ENCODE data around the gene SOCS4.
"Not testable (repeated sequence)": the region's sequence is repeated elsewhere in the genome, so short reads cannot be mapped to it uniquely, and the experiment has no call there.

The SOCS4 gene

DNA sequence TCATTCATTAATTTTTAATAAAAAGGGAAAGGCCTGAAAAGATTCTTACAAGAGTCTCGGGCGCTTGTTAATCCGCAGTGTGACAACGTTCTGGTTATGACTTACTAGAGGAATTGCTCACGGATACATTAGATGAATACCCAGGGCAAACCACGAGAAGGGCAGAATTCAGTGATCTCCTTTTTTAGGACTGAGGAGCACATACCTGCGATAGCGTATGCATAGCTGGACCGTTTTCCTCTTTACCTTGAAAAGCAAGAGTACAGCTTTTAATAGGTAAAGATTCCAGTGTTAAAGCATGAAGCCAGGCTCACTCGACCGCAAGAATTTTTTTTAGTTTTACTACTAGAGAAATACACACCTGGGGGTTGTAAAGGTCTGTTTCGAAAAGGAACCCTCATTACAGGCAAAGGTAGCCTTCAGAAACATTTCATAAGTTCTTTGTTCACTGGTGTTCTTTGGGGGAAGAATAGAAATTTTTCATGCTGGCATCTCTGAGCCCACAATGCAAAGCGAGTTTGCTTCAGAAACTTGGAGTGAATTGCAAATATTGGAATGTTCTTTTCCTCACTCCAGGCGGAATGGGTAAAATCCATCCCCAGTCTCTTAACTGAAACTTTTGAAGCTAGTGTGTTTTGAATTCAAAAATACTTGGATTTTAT is 25.4 kb downstream of the SOCS4 start:
- peak; percentile 48 for DNase-seq

DNA sequence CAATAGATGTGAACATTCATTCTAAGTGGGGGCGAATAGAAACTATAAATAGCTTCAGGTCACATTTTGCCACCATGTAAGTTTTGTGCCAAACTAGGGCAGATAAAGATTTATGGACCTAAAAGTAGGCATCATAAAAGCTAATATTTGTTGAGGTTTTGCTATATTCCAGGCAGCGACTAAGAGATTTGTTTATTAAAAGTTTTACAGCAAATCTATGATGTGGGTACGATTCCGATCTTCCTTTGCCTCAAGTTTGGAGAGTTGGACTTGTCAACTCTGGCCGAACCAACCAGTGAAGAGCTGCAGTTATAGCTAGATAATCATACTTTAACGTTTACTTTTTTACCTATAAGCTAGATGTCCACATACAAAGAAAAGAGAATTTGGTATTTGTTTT is 26.0 kb downstream of the SOCS4 start:
- DNase-seq = no peak

DNA sequence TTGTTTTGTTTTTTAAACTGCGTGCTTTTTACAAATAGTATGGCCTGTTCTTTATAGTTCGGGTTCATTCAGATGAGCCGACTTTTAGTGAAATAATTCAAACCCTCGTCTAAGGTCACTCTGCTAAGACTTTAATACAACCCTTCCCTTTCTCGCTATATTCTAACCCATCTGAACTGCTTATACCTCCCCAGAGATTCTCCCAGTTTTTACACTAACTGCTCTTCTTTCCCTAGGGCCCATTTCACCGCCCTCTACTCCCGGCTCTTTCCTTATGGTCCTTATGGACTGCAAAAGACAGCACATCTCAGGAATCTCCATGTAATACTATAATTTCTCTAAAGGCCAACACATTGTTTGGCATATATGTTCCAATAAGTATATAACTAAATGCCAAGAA is 26.5 kb downstream of the SOCS4 start:
- no peak for DNase-seq

DNA sequence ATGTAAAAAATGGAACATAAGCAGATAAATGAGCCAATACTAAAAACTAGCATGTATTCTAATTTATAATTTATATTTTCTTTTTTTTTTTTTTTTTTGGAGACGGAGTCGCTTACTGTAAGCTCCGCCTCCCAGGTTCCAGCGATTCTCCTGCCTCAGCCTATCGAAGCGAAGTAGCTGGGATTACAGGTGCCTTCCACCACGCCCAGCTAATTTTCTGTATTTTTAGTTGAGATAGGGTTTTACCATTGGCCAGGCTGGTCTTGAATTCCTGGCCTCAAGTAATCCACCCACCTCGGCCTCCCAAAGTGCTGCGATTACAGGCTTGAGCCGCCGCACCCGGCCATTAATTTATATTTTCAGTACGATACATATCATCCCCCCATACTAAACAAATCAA is 27.1 kb downstream of the SOCS4 start:
- DNase-seq = no peak

DNA sequence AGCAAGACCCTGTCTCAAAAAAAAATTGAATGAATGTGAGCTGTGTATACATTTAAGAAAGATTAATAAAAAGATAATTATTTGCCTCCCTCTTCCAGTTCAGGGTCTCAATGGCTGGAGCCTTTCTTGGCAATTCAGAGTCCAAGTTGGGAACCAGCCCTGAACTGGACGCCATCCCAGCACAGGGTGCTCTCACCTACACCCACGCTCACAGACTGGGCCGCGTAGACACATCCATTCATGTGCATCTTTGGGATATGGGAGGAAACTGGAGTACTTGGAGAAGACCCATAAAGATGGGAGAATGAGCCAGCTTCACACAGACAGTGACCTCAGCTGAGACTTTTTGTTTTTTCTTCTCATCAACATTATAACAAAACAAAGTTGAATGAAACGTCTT is 30.9 kb downstream of the SOCS4 start:
- DNase-seq = no peak

DNA sequence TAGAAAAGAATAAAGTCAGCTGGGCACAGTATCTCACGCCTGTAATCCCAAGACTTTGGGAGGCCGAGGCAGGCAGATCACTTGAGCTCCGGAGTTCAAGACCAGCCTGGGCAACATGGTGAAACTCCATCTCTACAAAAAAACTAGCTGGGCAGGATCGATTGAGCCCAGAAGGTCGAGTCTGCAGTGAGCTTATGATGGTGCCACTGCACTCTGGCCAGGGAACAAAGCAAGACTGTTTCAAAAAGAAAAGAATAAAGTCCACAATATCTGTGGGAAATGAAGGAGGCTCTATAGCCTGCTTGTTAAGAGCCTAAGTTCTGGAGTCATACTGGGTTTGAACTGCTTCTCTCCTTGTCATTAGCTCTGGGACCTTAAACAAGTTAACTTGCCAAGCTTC is 32.3 kb downstream of the SOCS4 start:
- no peak for DNase-seq

DNA sequence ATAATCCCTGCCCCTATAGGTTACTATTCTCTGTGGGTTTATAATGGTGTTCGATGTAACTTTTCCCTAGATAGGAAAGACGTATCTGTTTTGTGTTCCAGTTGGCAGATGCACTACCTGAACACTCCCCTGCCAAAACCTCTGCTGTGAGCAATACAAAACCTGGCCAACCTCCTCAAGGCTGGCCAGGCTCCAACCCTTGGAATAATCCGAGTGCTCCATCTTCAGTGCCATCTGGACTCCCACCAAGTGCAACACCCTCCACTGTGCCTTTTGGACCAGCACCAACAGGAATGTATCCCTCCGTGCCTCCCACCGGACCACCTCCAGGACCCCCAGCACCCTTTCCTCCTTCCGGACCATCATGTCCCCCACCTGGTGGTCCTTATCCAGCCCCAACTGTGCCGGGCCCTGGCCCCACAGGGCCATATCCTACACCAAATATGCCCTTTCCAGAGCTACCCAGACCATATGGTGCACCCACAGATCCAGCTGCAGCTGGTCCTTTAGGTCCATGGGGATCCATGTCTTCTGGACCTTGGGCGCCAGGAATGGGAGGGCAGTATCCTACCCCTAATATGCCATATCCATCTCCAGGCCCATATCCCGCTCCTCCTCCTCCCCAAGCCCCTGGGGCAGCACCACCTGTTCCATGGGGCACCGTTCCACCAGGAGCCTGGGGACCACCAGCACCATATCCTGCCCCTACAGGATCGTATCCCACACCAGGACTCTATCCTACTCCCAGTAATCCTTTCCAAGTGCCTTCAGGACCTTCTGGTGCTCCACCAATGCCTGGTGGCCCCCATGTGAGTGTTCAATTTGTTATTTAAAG is 35.7 kb downstream of the SOCS4 start:
- DNase-seq = peak; percentile 84

DNA sequence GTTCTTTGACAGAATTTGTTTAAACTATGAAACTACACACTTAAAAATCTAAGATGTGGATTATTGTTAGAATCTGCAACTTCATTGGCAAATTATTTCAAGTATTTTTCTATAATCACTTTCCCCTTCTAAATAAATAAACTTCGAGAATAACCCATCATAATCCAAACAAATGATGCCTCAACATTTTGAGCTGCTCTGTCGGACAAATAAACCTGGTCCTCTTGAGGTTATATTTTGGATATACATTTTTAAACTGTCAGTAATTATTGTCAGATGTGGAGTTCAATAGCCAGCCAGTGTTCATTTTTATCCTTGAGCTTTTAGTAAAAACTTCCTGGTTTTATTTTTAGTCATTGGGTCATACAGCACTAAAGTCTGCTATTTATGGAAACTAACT is 37.9 kb downstream of the SOCS4 start:
- DNase-seq = not testable (repeated sequence)

DNA sequence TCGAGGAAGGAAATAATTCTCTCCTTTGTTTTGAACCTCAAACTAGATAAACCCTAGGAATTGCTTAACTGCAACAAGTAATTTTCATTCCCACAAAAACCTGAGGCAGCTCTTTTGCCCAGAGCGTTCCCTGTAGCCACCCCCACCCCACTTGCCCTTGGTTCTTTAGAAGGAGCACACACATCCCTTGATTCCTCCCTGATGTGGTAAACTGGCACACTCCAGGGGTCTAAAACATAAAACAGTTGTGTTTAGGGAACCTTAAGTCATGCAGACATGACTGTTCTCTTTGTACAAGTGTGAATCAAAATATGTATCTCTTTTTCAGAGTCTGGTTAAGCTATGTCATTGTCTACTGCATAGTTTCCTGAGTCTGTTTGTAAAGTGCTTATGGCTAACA is 38.4 kb downstream of the SOCS4 start:
- DNase-seq = no peak

DNA sequence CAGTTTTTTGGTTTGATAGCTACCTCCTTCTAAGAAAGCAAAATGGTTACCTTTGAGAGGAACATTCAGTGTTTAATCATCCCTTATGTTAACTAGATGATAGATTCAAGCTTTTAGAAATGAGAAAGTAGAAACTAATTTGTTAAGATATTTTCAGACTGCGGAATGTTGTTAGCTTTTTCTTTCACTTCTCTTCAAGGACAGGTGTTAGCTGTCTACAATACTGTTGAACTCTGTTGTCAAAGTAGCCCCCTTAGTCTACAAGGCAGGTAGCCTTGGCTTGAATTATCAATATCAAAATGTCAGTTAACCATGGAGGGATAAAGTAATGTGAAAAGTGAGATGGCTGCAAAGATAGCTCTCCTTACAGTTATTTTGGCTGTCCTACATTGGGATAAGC is 39.2 kb downstream of the SOCS4 start:
- no peak for DNase-seq

DNA sequence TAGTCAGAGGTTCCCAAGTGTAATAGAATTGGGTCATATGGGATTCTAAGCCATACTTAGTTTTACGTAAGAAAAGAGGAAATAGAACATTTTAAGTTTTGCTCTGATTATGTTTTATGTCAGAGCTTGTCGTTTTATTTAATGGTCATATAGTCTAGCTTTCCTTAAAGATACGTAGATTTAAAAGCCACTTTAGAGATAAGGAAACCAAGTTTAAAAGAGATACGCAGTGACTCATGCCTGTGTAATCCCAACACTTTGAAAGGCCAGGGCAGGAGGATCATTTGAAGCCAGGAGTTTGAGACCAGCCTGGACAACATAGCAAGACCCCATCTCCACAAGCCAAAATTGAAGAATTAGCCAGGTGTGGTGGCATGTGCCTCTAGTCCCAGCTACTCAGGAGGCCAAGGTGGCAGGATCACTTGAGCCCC is 44.0 kb downstream of the SOCS4 start:
- DNase-seq = no peak

DNA sequence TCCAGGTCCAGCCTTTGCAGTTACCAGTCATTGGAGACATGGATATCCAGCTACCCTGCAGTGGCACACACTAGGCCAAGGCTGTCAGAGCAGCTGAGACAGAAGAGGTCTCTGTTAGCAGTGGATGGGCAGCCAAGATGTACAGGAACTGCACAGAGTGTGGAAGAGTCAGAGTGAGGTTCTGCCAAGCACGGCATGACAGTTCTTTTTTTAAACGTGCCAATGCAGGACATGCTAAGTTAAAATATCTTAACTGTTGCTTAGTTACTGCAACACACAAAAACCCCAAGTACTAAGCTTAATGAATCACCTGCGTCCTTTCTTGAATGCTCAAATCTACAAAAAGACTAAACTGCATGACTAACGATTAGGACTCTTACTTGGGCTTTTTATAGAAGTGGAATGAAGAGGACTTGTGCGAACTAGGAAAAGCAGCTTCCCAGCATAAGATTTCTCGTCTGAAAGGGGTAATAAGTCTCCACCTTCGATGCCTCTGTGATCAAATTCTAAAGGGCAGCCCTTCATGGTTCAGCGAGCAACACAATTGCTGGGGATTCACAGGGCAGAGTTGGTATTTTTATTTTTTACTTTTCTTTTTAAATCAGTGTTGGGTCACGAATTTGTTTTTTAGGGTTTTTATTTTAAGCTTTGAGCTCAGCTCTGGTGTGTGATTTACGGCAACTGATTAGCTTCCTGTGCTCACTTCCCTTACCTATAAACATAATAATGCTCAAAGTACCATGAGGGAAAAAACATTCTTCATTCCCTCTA is 45.0 kb downstream of the SOCS4 start:
- peak; percentile 42 for DNase-seq

DNA sequence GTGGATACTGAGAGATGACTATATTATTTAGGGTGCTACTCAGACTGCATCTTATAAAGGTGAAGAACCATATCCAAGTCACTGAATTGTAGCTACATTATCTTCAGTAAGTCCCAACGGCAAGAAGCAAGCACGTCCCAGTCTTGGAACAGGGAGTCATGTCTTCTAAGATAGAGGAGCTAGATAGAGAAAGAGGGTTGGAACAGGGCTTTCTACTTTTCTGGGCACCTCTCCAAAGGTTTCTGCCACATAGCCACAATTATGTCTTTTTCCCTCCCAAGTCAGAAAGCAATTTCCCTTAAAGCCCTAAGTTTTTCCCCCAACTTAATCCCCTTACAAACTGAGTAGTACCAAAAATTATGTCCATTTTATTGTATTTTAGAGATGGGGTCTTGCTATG is 46.8 kb downstream of the SOCS4 start:
- peak; percentile 7 for DNase-seq

DNA sequence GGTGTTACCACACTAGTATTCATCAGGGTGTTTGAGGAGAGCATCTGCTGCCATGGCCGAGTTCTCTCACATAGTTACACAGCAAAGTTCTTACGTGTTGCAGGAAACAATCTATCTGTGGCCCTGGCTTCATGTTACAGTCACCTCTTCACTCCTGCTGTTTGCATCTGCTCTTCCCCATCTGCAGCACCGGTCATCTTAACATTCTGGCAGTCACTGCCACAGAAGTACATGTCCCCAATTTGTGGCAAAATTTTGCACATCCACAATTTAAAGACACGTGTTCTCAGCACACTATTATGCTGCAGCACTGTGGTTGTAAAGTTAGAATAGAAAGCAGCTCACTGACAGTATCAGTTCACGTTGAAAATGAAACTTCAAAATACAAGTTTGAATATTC is 47.6 kb downstream of the SOCS4 start:
- DNase-seq = peak; percentile 23

DNA sequence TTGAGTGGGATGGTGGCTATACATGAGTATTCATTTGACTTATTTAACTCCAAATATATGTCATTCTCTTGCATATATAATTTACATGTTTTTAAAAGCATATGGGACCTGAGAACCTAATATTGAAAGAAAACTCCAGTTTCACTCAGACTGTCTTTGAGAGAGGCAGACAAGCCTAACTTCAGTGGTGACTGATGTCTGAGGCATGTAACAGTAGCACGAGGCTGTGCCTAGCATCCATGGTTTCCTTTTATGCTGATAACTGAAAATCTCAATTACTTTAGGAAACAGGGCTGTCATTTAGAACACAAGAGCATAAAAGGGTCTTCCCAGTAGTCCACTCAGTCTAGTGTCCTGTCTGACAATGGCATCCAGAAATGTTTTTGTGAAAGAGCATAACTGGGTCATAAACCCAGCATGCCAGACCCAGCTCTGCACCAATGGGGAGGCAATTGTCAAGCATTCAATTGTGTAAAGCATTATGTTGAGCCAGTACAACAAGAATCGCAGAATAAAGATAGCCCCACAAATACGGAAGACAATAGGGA is 48.7 kb downstream of the SOCS4 start:
- DNase-seq = no peak

DNA sequence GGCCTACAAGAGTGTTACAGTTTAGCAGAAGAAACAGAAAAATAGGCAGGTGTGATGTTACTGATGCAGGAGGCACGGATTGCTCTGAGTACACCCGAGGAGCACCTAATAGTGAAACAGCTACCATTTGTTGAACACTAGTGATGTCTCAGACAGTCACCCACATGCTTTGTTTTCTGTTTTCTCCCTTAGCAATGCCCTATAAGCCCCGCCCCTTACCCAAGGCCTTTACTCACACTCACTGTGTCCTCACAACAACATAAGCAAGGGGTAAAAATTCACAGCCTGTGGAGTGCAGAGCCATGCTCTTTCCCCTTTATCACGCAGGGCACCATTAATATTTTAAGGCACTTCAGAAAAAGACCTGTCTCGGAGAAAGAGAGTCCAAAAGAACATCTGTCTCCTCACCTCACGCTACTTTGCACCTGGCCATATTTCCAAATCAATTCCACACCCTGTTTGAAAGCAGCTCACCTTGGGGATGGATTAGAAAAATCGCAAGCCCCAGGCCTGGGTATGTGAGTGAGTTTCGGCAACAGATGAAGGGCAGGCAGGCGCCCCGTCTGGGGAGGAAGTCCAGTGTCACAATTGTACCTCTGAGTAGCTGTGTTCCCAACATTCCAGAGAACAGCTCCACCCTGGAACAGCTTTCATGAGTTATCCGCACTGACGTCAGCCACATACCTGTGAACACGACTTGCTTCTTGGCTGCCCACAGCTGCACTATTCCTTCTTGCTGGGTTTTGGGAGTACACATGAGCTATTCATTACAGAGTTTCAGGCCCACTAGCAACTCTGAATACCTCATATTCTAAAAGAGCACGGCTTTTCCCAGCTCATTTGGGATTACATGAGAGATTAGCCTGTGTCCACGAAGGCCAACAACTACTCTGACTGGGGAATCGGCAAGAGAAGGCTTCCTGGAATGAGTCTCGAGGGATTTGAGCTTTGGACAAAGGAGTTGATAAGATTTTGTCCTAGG is 50.4 kb downstream of the SOCS4 start:
- no peak for DNase-seq

DNA sequence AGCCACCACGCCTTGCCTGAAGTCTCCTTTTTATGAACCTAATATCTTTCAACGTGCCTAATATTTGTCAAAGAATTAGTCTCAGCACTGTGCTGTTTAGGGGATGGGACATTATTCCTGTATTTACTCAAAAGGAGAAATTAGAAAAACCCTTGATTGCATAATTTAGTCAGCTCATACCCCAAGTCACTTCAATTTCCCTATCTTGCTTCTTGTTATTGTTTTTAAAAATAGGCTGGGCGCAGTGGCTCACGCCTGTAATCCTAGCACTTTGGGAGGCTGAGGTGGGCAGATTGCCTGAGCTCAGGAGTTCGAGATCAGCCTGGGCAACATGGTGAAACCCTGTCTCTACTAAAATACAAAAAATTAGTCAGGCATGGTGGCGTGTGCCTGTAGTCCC is 52.9 kb downstream of the SOCS4 start:
- DNase-seq = not testable (repeated sequence)

DNA sequence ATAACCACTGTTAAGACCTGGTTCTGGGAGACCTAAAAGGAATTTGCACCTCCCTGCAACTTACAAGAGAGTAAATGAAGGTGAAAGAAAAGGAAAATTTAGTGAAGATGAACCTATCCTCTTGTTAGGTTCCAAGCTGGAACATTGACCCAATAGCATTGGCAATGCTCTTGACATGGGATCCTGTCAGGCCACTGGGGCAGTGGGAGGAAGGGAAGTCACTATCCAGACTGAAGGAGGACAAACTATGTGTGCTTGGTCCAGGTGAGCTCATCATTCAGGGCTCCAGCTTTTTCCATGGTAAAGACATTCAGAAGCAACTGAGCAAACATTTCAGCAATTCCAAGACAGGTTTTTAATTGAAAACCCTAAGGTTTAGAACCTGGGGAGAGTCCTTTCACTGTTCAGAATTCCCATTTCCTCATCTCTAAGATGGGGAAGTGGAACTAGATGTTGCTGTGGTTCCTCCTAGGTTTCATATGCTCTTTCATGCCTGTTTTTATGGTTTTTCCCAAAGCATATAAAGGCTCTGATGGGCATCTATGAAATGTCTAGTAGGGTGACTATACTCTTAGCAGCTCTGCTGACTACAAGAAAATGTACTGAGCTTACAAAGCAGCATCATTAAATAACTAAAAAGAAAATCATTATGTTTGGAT is 57.5 kb downstream of the SOCS4 start:
- no peak for DNase-seq

DNA sequence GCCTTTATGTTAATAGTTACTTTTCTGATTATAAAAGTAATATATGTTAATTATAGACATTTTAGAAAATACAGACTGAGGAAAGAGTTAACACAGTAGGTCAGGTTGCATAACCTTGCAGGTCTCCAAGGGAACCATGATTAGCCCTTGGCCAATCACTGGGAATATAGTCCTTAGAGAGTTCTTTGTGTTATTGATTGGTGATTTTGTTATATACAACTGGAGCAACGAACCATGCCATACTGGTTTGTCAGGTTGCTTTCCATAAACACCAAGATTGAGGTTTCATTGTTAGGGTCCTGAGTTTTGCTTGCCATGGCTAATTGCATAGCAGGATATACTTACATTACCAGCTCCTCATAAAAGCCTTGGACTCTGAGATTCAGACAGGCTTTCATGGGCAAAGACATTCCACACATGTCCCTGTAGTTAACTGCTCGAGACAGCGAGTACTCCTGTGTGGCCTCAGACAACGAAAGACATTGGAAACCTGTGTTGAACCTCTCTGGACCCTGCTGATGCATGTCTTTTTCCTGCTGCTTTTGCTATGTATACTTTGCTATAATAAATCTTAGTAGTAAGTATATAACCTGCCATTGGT is 58.1 kb downstream of the SOCS4 start:
- DNase-seq = no peak

DNA sequence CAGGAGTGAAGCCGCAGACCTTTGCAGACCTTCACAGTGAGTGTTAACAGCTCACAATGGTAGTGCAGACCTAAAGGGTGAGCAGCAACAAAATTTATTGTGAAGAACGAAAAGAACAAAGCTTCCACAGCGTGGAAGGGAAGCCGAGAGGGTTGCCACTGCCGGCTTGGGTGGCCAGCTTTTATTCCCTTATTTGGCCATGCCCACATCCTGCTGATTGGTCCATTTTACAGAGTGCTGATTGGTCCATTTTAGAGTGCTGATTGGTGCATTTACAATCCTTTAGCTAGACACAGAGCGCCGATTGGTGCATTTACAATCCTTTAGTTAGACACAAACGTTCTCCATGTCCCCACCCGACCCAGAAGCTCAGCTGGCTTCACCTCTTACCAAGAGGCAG is 59.9 kb downstream of the SOCS4 start:
- no peak for DNase-seq

DNA sequence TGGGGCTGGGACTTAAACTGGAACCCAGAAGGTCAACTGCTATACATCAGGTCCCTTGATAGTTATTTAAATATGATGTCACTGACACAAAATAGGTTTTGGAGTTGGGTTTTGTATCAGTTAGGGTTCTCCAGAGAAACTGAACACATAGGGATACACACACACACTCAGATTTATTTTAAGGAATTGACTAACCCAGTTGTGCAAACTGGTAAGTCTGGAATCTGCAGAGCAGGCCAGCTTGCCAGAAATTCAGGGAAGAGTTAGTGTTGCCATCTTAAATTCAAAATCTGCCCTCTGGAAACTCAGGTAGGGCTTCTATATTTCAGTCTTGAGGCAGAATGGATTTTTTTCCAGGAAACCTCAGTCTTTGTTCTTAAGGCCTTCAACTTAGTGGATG is 61.3 kb downstream of the SOCS4 start:
- DNase-seq = no peak

Data from NCI-H1092 treated with DMSO at 0.1 percent for 48 hours (cell line).